ENCODE measurements around the gene TIMM21. TPM values are rescaled to one million over a fixed set of nuclear protein-coding genes. Genes with fewer than 3 reads are reported as not detected.
A peak's percentile ranks its signal among the peaks of the same experiment; 100 is the strongest.

The TIMM21 gene
- total RNA-seq, 1 experiment from 2014 or later, result 46.0 TPM

GRCh38 chr18:74146756-74147155, 1.6 kb upstream of the TIMM21 start:
- Mint-ChIP-seq H3K4me3 (peak overlapping the region; percentile 94 to 97), H3K27me3 (ENCODE audit: low read depth) (peaks cover 10% of the 10 kb centered on the region), H3K4me1 (peaks cover 15 to 22% of the 10 kb centered on the region in 2 experiments), H3K9me3 (no peaks in the 10 kb centered on the region; a peak in 1 of 5 replicates), H3K27ac (0 out of 7 replicates have a peak overlapping the region, but pooled peaks of 1 of the 3 experiments have one; percentile 7), H3K36me3 (ENCODE audit: insufficient read depth in 1 of 3, low read depth in 3 of 3) (peaks cover 3 to 13% (median 6%) of the 10 kb centered on the region in 3 experiments; a peak in 6 of 7 replicates)
- H2BK12ac ChIP-seq (ENCODE audit: insufficient read length, low read depth, low read length), result no peak overlapping the region
- H3K4me1 ChIP-seq (ENCODE audit: insufficient read depth, low read length), result no peaks in the 10 kb centered on the region
- H3K14ac ChIP-seq (ENCODE audit: insufficient read depth, low read length), result no peak overlapping the region
- H2BK15ac ChIP-seq (ENCODE audit: low read depth, low read length), result no peak overlapping the region
- H3K27ac ChIP-seq (ENCODE audit: insufficient read length, low read depth, low read length), result no peak overlapping the region
- H4K8ac ChIP-seq (replicated peaks; ENCODE audit: insufficient read length, low read depth, low read length), result no peak overlapping the region
- no peak overlapping the region for H3K18ac ChIP-seq (ENCODE audit: insufficient read length, low read depth, low read length)
- H2BK5ac ChIP-seq (ENCODE audit: insufficient read length, low read length), result no peak overlapping the region
- no peak overlapping the region for H3K4ac ChIP-seq (ENCODE audit: low read depth, low read length)
- peak overlapping the region; percentile 99 for H3K4me2 ChIP-seq (ENCODE audit: insufficient read depth, insufficient read length, low read length)
- H3T11ph ChIP-seq (ENCODE audit: low read length), result no peak overlapping the region
- H2BK20ac ChIP-seq (ENCODE audit: low read depth, low read length, poor library complexity, severe bottlenecking), result no peak overlapping the region
- peaks cover 17% of the 10 kb centered on the region for H3K79me2 ChIP-seq (ENCODE audit: insufficient read depth, low read length)
- H3K79me1 ChIP-seq (ENCODE audit: insufficient read depth, low read depth, low read length, poor library complexity, severe bottlenecking), result peaks cover 3% of the 10 kb centered on the region
- H3K9ac ChIP-seq (ENCODE audit: extremely low read depth, insufficient read length, low read length), result no peak overlapping the region
- no peak overlapping the region for H3K23ac ChIP-seq (ENCODE audit: insufficient read length, low read depth, low read length)
- no peaks in the 10 kb centered on the region for H3K9me3 ChIP-seq (ENCODE audit: control insufficient read depth, low read depth, low read length)
- H2AK5ac ChIP-seq (ENCODE audit: insufficient read length, low read length), result no peak overlapping the region
- TF ChIP-seq CTCF (conservative IDR thresholded peaks at IDR 0.05), result no peak
- H4K5ac ChIP-seq (ENCODE audit: insufficient read length, low read depth, low read length), result no peak overlapping the region
- H4K20me1 ChIP-seq (ENCODE audit: control insufficient read depth, insufficient read depth, insufficient read length), result no peaks in the 10 kb centered on the region
- no CpG with 5 or more reads among the region's 3 CpGs for WGBS (ENCODE audit: extremely low coverage, insufficient read length, low lambda C conversion rate)
- H3K27me3 ChIP-seq (ENCODE audit: insufficient read depth, low read length), result no peaks in the 10 kb centered on the region
- H2AFZ ChIP-seq (ENCODE audit: low read length), result no peak overlapping the region
- peaks cover 8% of the 10 kb centered on the region for H3K23me2 ChIP-seq (ENCODE audit: insufficient read length, low read depth, low read length, poor library complexity, severe bottlenecking)
- H2BK120ac ChIP-seq (ENCODE audit: low read depth, low read length, poor library complexity, severe bottlenecking), result no peak overlapping the region
- no peak for DNase-seq
- H4K91ac ChIP-seq (ENCODE audit: insufficient read length, low read depth, low read length), result no peak overlapping the region
- H3K56ac ChIP-seq (ENCODE audit: insufficient read length, low read depth, low read length), result no peak overlapping the region
